ENCODE data around the gene LRIG3.
"Not testable (repeated sequence)": the region's sequence is repeated elsewhere in the genome, so short reads cannot be mapped to it uniquely, and the experiment has no call there.

The LRIG3 gene

DNA sequence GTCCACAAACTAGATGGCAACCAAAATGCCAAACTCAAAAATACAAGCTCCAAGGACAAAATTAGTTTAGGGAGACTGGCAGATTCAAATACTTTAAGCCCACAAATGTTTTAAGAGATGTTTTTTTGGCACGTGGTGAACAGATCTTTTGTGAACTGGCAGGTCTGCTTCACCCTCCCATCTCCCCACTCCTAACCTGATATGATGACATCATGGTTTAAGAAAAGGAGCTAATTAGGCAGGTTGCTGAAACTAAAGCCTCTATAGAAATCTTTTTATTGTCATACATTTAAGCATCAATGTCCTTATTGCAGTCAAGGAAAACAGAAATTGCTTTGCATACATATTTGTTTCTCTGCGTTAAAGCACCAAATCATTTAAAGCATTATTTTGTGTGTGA, 5.8 kb downstream of the LRIG3 start:
- DNase-seq: no peak
- intact Hi-C loops (cut with DNase I): no loop called here

DNA sequence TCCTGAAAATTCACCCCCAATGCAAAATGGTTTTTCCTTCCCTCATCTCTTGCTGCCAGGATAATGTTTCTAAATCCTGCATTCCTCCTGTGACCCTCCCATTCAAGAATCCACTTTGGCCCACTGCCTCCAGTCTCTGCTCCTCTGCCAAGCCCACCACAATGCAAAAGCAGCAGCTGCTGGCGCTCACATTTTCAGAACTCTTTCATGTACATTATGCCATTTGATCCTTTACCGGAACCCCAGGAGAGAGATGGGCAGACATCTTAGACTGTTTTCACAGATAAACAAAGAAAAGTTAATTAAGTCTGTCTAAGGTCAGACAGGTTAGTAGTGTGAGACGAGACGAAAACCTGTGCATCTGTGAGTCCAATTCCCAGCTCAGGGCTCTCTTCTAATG, 12.9 kb downstream of the LRIG3 start:
- no peak for DNase-seq
- intact Hi-C loops (cut with DNase I): no loop called here

DNA sequence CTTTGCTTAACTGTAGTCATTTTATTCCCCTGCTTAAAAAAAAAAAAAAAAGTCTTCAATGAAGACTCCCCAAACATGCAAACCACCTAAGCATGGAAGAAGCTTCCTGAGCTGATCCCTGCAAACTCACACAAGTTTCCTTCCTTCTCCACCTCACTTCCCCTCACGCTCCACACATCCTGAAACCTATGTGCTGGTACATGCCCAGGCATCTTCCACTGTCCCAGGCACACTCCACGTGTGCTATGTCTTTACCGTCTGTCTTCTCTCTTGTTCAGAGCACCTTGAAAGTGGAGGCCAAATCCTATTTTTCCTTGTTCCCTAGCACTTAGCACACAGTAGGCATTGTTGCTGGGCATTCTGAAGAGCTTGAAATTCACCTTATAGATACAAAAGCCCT, 13.4 kb downstream of the LRIG3 start:
- DNase-seq: no peak
- intact Hi-C loops (cut with DNase I): no loop called here

DNA sequence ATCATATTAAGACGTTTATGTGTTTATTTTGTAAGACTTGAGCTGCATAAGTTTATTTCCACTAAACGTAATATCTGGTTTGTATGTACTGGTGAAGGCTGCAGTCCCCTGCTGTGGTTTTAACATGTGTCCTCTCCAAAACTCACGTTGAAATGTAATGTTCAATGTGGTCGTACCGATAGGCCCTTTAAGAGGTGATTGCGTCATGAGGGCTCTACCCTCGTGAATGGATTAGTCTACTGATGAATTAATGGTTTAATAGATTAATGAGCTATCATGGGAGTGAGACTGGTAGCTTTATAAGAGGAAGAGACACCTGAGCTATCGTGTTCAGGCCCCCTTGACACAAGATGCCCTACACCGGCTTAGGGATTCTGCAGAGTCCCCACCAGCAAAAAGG, 14.9 kb downstream of the LRIG3 start:
- intact Hi-C loops (cut with DNase I): no loop called here
- DNase-seq: no peak

- intact Hi-C loops (cut with DNase I); DNase-seq: not testable (repeated sequence)
Measured at GRCh38 chr12:58902726-58903125, 17.6 kb downstream of the LRIG3 start.

DNA sequence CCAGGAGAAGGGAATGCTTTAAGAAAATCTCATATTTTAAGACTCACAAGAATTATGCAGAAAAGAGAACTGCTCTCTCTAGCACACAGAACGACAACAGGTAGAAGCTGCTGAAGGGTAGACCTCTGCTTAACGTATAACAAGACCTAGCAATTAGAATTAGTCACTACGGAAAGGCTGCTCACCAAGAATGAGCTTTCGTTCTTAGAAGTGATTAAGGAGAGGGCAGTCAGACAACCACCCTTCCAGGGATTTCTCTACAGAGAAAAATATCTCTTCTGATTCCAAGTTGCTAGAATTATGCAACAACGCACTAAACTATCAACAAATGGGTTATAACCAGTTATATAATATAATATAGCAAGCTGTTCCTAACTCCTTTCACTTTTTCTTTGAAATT, 18.6 kb downstream of the LRIG3 start:
- intact Hi-C loops (cut with DNase I): no loop called here
- DNase-seq: no peak

GRCh38 chr12:58897969-58898368, 22.3 kb downstream of the LRIG3 start:
- intact Hi-C loops (cut with DNase I): no loop called here
- DNase-seq: no peak

DNA sequence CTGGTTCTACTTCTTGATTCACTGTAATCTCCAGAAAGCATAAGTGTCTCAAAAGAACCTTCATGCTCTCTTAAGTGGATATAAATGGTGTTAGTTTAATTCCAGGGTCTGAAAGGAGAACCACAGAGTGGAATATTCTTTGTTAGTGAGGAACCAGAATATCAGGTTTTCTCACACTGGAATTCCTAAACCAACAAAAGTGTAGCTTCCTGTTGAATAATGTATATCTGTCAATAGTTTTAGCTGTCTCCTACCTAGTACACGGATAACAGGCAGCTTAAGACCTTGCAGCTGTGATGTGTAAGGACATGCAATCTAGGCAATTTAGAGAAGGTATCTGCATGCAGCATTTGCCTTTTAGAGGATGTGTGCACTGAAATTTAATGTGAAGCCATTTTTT, 24.0 kb downstream of the LRIG3 start:
- no peak for DNase-seq
- intact Hi-C loops (cut with DNase I): no loop called here

- DNase-seq: no peak
- intact Hi-C loops (cut with DNase I): no loop called here
Measured at GRCh38 chr12:58895053-58895452, 25.3 kb downstream of the LRIG3 start.

- DNase-seq: peak in 2 of 10 donors; percentile 46 to 81
- intact Hi-C loops (cut with DNase I): no loop called here
Measured at GRCh38 chr12:58894040-58894439, 26.3 kb downstream of the LRIG3 start.

DNA sequence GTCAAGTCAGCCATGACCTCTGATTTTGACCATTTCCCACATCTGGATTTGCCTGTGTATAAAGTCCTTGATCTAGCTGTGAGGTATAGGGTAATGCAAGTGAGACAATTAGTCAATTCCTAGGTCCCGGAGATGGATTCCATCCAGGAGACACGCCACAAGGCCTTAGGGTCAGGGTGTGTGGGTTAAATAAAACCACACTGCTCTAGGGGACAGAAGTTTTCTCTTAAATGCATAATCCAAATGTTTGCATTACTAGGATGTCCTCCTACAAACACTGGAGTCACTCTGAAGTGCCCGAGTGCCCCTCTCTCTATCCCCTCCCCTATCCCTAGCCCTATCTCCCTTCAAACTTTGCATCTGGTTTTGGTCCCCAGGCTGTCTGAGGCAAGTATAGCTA, 26.8 kb downstream of the LRIG3 start:
- no peak for DNase-seq
- intact Hi-C loops (cut with DNase I): no loop called here

DNA sequence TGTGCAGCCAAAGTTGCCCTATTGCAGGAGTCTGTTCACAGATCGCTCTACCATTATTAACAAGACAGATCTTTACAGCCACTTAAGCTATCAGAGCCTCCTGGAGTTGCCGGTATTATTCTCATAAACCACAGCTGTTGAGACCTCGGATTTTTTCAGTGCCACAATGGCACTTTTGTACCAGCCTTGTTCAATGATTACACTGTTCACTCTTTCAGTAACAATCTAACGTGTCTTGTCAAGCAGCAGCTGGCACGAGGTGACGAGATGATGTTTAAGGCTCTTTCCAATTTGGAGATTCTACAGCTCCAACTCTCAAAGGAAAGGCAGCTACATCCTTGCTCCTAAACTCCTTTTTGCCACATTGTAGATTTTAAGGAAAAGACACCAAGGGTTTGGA, 30.7 kb downstream of the LRIG3 start:
- intact Hi-C loops (cut with DNase I): no loop called here
- DNase-seq: peak in 3 of 10 donors; percentile 47 to 84 (median 50)

DNA sequence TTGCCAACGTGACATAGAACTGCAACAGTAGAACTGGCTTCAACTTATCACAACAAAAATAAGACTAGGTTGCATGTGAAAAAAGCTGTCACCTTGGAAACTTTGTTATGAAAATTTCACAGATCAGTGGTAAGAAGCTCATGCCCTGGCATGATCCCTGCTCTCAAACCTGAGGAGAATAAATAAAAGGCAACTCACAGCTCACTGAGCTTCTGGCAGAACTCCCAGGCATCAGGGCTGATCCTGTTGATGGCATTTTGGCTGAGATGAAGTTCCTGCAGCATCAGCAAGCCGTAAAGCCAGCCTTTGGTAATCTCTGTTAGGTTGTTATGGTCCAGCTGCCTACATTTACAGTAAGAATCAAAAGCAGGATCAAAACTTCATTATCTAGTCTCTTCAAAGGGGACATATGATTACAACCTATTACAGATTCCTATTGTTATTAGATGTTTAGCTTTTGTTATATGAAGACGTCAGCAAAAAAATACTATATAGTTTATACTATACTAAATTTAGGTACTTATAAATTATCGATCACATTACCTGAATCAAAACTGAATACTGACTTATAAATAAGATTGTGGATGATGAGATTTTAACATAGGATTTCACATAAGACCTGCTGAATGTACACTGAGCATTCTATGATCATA, 32.0 kb downstream of the LRIG3 start:
- peak in 6 of 10 donors; percentile 28 to 82 (median 46) for DNase-seq
- intact Hi-C loops (cut with DNase I): no loop called here

DNA sequence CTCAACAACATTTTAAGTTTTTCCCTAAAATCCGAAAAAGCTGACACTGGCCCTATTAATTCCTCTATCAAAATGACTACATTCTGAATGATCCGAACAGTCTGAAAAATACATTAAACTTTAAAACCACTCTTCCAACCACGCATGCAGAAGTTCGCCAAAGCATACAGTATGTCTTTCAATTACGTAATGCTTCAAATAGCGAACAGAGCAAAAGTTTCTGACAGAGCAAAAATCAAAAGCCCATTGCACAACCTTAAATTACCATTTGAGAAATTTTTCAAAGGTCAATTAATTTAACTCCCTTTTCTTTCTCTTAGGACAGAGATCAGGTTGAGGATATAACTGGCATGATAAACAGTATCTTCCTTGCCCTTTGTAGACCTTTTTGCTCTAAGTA, 33.2 kb downstream of the LRIG3 start:
- intact Hi-C loops (cut with DNase I): no loop called here
- no peak for DNase-seq

GRCh38 chr12:58886474-58886873, 33.8 kb downstream of the LRIG3 start:
- no peak for DNase-seq
- intact Hi-C loops (cut with DNase I): no loop called here

DNA sequence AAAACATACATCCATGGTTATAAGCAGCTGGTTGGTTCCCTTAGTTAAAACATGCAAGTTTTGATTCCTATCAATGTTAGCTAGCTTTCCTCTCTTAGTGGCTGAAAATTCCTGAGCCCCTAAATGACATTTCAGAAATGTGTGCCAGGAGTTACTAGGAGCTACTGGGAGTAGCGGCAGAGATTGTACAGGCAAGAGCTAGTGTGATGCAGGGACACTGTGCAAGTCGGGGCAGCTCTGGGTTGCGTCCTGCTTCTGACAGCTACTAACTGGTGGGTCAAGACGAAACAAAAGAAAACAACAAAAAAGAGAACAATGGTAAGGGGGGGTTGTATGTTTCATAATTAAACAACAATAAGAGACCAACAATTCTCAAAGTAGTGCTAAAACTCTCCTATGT, 35.4 kb downstream of the LRIG3 start:
- intact Hi-C loops (cut with DNase I): no loop called here

GRCh38 chr12:58883576-58884334, 36.5 kb downstream of the LRIG3 start:
- no peak for DNase-seq
- intact Hi-C loops (cut with DNase I): no loop called here

More for the DNA sequence above, 35.4 kb downstream of the LRIG3 start:
- no peak for DNase-seq

GRCh38 chr12:58882826-58883225, 37.5 kb downstream of the LRIG3 start:
- intact Hi-C loops (cut with DNase I): no loop called here

DNA sequence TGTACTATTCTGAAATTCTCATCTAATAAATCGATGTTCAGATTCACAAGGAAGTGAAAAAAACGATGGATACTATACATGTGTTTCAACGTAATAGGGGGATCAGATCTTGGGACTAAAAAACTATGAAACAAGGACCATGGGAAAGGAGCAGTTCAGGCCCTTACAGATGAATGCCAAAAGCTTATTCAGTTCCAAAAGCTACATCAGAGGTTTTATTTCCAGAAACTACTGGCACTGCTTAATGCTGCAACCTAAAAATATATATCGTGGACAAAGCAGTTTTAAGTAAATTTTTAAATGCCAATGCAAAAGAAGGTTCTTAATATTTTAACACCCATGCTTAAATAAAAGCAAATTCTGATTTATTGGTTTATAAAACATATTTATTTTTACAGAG, 38.5 kb downstream of the LRIG3 start:
- DNase-seq: no peak
- intact Hi-C loops (cut with DNase I): no loop called here

More at GRCh38 chr12:58882826-58883225, 37.5 kb downstream of the LRIG3 start:
- no peak for DNase-seq

DNA sequence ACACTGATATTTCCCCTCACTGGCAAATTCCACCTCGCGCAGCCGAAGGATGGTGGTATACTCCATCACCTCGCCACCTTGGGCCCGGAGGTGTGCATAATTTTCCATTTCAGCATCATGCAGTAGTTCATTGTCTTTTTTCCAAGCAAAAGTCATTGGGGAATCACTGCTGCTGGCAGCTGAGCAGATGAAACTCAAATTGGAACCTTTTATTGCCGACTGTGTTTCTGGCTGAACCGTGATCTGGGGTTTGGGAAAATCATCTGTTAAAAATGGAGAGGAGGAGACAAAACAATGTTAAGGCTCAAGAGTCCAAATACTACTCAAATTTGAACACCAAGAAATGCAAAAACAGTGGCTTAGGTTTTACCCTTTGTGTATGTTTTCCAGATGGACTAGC, 39.7 kb downstream of the LRIG3 start:
- intact Hi-C loops (cut with DNase I): no loop called here
- DNase-seq: no peak

DNA sequence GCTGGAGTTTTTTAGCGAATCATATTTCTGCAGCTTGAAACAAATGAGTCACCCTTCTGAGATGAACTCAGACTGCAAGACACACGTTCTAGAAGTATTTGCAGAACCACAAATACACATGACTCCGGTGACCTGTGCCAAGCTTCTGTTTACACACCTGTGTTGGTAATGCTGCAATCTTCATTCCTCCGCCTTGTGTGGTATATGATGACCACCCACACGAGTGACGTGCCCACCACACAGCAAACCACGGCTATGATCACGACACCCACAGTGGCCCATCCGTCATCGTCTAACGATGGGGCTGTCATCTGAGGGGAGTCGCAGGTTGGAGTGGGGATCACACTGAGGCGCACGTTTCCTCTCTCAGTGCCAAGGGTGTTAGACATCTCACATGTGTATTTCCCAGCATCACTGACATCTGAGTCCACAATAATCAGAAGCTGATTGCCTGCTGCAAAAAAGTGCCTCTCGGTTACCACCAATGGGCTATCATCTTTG, 43.0 kb downstream of the LRIG3 start:
- DNase-seq: no peak
- intact Hi-C loops (cut with DNase I): no loop called here

DNA sequence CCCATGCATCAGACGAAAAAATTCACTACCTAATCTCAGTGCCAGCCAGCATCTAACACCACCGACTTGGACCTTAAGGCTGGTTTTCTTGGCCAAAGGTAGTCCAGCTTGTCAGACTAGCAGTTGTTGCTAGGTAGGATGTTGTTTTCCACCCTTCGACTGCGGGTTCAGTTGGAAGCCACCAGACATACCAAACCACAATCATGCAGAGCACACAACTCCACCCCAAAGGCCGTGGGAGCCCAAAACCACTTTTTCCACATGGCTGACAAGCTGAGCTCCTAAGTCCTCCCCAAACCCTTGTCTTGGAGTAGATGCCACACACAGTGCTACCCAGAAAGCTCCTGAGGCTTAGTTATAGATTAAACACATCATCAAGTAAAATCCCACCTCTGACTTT, 46.8 kb downstream of the LRIG3 start:
- intact Hi-C loops (cut with DNase I): no loop called here
- no peak for DNase-seq

Data from posterior cingulate gyrus (tissue), 11 donors.